Tibial artery (tissue), 4 donors: ENCODE results near the gene PTPRR.

Experiments
- DNase-seq, 2 donors: peaks; one replicate each; pipeline ENCODE4 v3.0.0-alpha.2; 2019
- H3K27ac ChIP-seq, 2 donors: fragments of 200-600 bp; sonication (generic) in 1 of 2; 1 replicate in 1 of 2; 2 replicates in 1 of 2; pipeline ENCODE4 v1.5.1; 2018 to 2019; ENCODE audit warnings: mild to moderate bottlenecking in 1 of 2
- H3K27me3 ChIP-seq, 2 donors: fragments of 200-600 bp; sonication (generic) in 1 of 2; one replicate each; pipeline versions ENCODE4 v1.5.1 to v1.6.0; 2016 to 2019
- H3K36me3 ChIP-seq, 3 donors: fragments of 200-600 bp; sonication (generic) in 2 of 3; one replicate each; pipeline ENCODE4 v1.5.1; 2016 to 2019; ENCODE audit warnings: mild to moderate bottlenecking in 2 of 3
- H3K4me1 ChIP-seq, 4 donors: fragments of 200-600 bp; sonication (generic) in 2 of 4; 1 replicate in 3 of 4; 2 replicates in 1 of 4; pipeline ENCODE4 v1.5.1; 2016 to 2019
- H3K4me3 ChIP-seq, 2 donors: fragments of 200-600 bp; sonication (generic) in 1 of 2; 1 replicate in 1 of 2; 2 replicates in 1 of 2; pipeline ENCODE4 v1.5.1; 2018 to 2019; ENCODE audit warnings: mild to moderate bottlenecking in 2 of 2
- H3K9me3 ChIP-seq, 3 donors: fragments of 200-600 bp; sonication (generic) in 1 of 3; one replicate each; pipeline ENCODE4 v1.5.1; 2016 to 2019
- intact Hi-C: fragments of 100-400 bp; cut with DNase I; formaldehyde crosslinking; loops from one replicate; pipeline ENCODE4 v1.15.0; 2023; ENCODE audit warnings: low total_unique reads
- TF ChIP-seq, protein P1 (sequence below), 2 experiments: fragments of 200-600 bp in 1 of 2; fragments of 450-650 bp in 1 of 2; IDR thresholded peaks; one replicate each; pipeline ENCODE4 v1.5.1; 2017 to 2019; ENCODE audit warnings: antibody characterized with exemption in 2 of 2, mild to moderate bottlenecking in 1 of 2, moderate library complexity in 1 of 2

PTPRR gene

DNA sequence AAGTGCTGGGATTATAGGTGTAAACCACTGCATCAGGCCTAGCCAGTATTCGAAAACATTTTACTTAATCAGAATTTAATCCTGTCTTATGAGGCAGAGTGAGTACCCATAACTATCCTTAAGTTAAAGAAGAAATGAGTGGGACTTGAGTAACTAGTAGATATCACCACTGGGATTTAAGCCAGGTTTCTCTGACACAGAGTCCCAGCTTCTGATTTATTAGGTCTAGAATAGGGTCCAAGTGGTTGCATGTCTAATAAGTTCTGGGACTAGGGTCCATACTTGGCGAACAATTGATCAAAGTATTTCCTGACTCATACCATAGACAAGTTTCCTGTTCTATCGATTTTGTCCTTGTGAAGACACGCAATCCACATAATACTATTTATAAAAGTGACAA lies 302.2 kb downstream of the PTPRR start:
- TF ChIP-seq, protein P1, sequence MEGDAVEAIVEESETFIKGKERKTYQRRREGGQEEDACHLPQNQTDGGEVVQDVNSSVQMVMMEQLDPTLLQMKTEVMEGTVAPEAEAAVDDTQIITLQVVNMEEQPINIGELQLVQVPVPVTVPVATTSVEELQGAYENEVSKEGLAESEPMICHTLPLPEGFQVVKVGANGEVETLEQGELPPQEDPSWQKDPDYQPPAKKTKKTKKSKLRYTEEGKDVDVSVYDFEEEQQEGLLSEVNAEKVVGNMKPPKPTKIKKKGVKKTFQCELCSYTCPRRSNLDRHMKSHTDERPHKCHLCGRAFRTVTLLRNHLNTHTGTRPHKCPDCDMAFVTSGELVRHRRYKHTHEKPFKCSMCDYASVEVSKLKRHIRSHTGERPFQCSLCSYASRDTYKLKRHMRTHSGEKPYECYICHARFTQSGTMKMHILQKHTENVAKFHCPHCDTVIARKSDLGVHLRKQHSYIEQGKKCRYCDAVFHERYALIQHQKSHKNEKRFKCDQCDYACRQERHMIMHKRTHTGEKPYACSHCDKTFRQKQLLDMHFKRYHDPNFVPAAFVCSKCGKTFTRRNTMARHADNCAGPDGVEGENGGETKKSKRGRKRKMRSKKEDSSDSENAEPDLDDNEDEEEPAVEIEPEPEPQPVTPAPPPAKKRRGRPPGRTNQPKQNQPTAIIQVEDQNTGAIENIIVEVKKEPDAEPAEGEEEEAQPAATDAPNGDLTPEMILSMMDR (IDR thresholded peaks at IDR 0.05) = no peak
- intact Hi-C loops = no loop called here
- no peaks in the 10 kb centered on the region for H3K36me3 ChIP-seq
- H3K27ac ChIP-seq = no peak overlapping the region
- no peak overlapping the region for H3K4me3 ChIP-seq
- no peaks in the 10 kb centered on the region for H3K9me3 ChIP-seq
- DNase-seq = no peak
- no peaks in the 10 kb centered on the region for H3K4me1 ChIP-seq
- H3K27me3 ChIP-seq = no peaks in the 10 kb centered on the region

DNA sequence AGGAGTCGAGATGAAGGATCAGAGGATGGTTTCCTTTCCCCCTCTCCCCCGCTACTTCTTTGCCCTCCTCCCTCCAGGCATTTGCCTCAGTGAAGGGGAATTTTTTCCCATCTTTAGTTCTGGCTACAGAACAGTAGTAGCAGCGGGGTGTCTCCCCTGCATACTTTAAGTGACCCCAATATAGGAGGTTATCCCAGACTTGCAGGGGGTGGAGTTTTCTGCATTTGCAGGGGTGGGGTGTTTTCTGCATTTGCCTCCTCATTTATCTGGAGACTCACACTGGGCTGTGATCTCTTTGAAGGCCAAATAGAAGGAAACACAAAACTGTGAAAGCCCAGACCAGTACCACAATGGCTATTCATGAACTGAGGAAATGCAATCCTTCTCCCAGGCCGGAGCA lies 303.1 kb downstream of the PTPRR start:
- no peaks in the 10 kb centered on the region for H3K9me3 ChIP-seq
- no peaks in the 10 kb centered on the region for H3K4me1 ChIP-seq
- H3K36me3 ChIP-seq = no peaks in the 10 kb centered on the region
- no peak overlapping the region for H3K4me3 ChIP-seq
- no peak for DNase-seq
- intact Hi-C loops = no loop called here
- no peaks in the 10 kb centered on the region for H3K27me3 ChIP-seq
- no peak overlapping the region for H3K27ac ChIP-seq
- TF ChIP-seq, protein P1 (IDR thresholded peaks at IDR 0.05) = no peak

DNA sequence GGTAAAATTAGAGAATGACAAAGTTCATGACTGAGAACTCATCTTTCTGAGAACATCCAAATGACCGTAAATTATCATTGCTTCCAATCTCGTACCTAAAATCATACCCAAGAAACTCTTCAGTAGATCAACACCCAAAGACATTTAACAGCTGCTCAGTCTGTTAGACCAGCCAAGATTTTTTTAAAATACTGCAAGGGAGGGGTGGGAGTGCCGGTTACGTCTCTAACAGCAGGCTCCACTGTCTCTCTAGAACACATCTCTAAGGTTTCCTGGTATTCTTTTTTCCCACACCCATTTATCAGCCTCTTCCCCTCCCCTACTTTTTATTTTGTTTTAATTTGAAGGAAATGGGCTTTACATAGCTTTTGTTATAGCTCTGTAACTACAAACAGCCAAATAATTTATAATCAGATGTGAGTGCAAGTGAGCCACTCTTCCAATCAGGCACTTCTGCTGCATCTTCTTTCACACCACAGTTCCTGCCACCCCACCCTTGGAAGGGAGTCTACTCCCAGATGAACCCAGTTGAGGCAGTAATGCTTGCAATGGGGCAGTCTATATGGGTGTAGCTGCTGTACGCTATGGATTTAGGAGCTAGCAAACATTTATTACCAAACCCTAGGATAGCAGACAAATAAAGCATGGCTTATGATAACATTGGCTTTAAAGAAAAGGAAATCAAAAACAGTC lies 305.2 kb downstream of the PTPRR start:
- TF ChIP-seq, protein P1 (IDR thresholded peaks at IDR 0.05) = no peak
- Histone ChIP-seq H3K4me1 (no peaks in the 10 kb centered on the region), H3K9me3 (no peaks in the 10 kb centered on the region), H3K36me3 (no peaks in the 10 kb centered on the region), H3K27me3 (no peaks in the 10 kb centered on the region), H3K27ac (no peak overlapping the region), H3K4me3 (no peak overlapping the region)
- no peak for DNase-seq
- intact Hi-C loops = no loop called here

DNA sequence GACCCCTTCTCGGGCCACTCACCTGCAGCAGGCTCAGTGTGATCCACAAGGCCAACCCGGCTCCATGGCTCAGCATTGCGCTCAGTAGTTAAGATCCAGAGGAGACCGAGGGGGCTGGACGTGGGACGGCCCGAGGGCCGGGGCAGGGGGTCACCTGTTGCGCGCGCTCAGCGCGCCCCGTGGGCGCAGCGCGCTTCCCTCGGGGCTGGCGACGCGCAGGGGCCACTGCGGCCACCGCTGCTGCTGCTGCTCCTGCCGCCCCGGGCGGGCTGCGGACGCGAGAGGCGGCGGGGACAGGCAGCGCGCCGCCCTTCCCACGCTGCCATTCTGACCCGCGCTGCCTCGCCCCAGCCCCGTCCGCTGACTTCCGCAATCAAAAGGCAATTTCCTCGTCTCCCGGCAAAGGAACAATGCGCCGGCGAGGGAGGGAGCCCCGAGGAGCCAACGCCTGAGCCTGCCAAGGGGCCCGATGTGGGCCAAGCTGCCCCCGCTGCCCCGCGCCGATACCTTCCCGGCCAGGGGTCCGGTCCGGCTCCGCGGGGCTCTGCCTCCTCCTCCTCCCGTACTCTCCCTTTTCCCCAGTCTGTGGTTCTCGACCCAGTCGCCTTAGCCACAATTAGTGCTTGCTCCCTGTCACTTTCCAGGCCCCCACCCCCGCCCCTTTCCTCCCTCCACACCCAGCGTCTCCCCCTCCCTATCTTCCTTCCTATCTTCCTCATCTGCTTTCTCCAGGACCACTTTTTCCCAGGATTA lies 310.6 kb downstream of the PTPRR start:
- Histone ChIP-seq H3K9me3 (no peaks in the 10 kb centered on the region), H3K4me3 (peak overlapping the region; percentile 46 to 59), H3K4me1 (peaks cover 0 to 12% (median 8%) of the 10 kb centered on the region in 4 donors), H3K27me3 (peaks cover 0 to 6% of the 10 kb centered on the region in 2 donors), H3K36me3 (no peaks in the 10 kb centered on the region), H3K27ac (peak overlapping the region in 1 of 2 donors; percentile 11)
- DNase-seq = peak; percentile 37 to 69
- intact Hi-C loops = no loop called here
- TF ChIP-seq, protein P1 (IDR thresholded peaks at IDR 0.05) = no peak

DNA sequence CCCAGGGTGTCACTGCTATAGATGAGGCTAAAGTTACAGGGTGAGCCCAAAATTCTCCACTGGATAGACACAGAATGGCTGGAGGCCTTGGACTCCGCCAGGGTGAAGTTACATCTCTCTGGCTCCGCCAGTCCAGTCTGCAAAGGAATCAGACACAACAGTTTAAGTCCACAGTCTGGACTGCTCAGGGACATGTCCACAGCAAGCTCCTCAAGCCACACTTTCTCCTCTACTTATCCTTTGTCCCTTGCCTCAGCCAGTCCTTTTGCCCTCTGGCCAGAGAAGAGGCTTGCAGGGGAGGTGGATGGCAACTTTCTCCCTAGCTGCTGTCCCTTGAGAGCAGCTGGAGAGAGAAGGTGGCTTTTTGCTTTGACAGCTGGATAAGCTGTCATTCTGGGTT lies 311.3 kb downstream of the PTPRR start:
- intact Hi-C loops = no loop called here
- H3K4me1 ChIP-seq = peaks cover 0 to 12% (median 8%) of the 10 kb centered on the region in 4 donors
- DNase-seq = no peak
- TF ChIP-seq, protein P1 (IDR thresholded peaks at IDR 0.05) = no peak
- peak overlapping the region; percentile 46 to 59 for H3K4me3 ChIP-seq
- H3K27ac ChIP-seq = peak overlapping the region in 1 of 2 donors; percentile 11
- H3K9me3 ChIP-seq = no peaks in the 10 kb centered on the region
- H3K27me3 ChIP-seq = peaks cover 0 to 6% of the 10 kb centered on the region in 2 donors
- H3K36me3 ChIP-seq = no peaks in the 10 kb centered on the region
